Parathyroid adenoma (tissue), 2 donors: ENCODE data around the gene TEN1.

Source experiments
- H2AFZ ChIP-seq: fragments of 300-600 bp; sonication (generic); one replicate; pipeline ENCODE4 v1.7.0; 2017; ENCODE audit warnings: antibody characterized with exemption, mild to moderate bottlenecking
- H3K27ac ChIP-seq: fragments of 300-600 bp; sonication (generic); one replicate; pipeline ENCODE4 v1.7.0; 2017
- H3K27me3 ChIP-seq: fragments of 300-600 bp; sonication (generic); one replicate; pipeline ENCODE4 v1.7.0; 2017; ENCODE audit warnings: low read length; ENCODE audit not compliant: control insufficient read depth, insufficient read depth
- H3K36me3 ChIP-seq: fragments of 300-600 bp; sonication (generic); one replicate; pipeline ENCODE4 v1.7.0; 2017; ENCODE audit warnings: low read length; ENCODE audit not compliant: control insufficient read depth, insufficient read depth
- H3K4me1 ChIP-seq: fragments of 300-600 bp; sonication (generic); one replicate; pipeline ENCODE4 v1.7.0; 2017; ENCODE audit warnings: control low read depth
- H3K4me2 ChIP-seq: fragments of 300-600 bp; sonication (generic); one replicate; pipeline ENCODE4 v1.7.0; 2017; ENCODE audit warnings: low read length
- H3K4me3 ChIP-seq: fragments of 300-600 bp; sonication (generic); one replicate; pipeline ENCODE4 v1.7.0; 2017; ENCODE audit warnings: low read depth, low read length
- H3K79me2 ChIP-seq: fragments of 300-600 bp; sonication (generic); one replicate; pipeline ENCODE4 v1.7.0; 2017; ENCODE audit warnings: control low read depth
- H3K9ac ChIP-seq: fragments of 300-600 bp; sonication (generic); one replicate; pipeline ENCODE4 v1.7.0; 2017; ENCODE audit warnings: mild to moderate bottlenecking
- H3K9me3 ChIP-seq: fragments of 300-600 bp; sonication (generic); one replicate; pipeline ENCODE4 v1.7.0; 2017; ENCODE audit warnings: low read length; ENCODE audit not compliant: control insufficient read depth
- CTCF ChIP-seq: fragments of 300-600 bp; sonication (generic); IDR thresholded peaks from one replicate; pipeline ENCODE4 v1.7.0; 2017; ENCODE audit warnings: antibody characterized with exemption, mild to moderate bottlenecking
- donor health status: primary hyperparathyroidism.

TEN1 gene

GRCh38 chr17:75937652-75938051 is 41.4 kb upstream of the TEN1 start:
- H3K36me3 ChIP-seq, result no peaks in the 10 kb centered on the region
- H3K4me1 ChIP-seq, result peaks cover 4% of the 10 kb centered on the region
- no peaks in the 10 kb centered on the region for H3K9me3 ChIP-seq
- H2AFZ ChIP-seq, result no peak overlapping the region
- no peaks in the 10 kb centered on the region for H3K27me3 ChIP-seq
- H3K4me2 ChIP-seq, result no peak overlapping the region
- no peak for TF ChIP-seq CTCF
- no peak overlapping the region for H3K9ac ChIP-seq
- H3K27ac ChIP-seq, result no peak overlapping the region
- no peak overlapping the region for H3K4me3 ChIP-seq
- no peaks in the 10 kb centered on the region for H3K79me2 ChIP-seq

- H3K4me2 ChIP-seq, result peak within 1 kb of the TSS; percentile 98
- peak within 1 kb of the TSS; percentile 93 for H3K4me3 ChIP-seq
- H3K27ac ChIP-seq, result peak within 1 kb of the TSS; percentile 30
- no peaks in the 10 kb centered on the region for H3K9me3 ChIP-seq
- H3K36me3 ChIP-seq, result no peaks in the 10 kb centered on the region
- H3K27me3 ChIP-seq, result no peaks in the 10 kb centered on the region
- peaks cover 13% of the 10 kb centered on the region for H3K4me1 ChIP-seq
- no peaks in the 10 kb centered on the region for H3K79me2 ChIP-seq
- H3K9ac ChIP-seq, result peak within 1 kb of the TSS; percentile 94
- no peak for TF ChIP-seq CTCF
- peak within 1 kb of the TSS; percentile 99 for H2AFZ ChIP-seq
Measured at GRCh38 chr17:75940727-75941441, 38.2 kb upstream of the TEN1 start, which contains the start of gene FBF1. Gene FBF1 (minus strand): TSS chr17:75941042. CDS start chr17:75938149, 2,893 bp downstream.

- H3K27me3 ChIP-seq, result no peaks in the 10 kb centered on the region
- H3K9me3 ChIP-seq, result no peaks in the 10 kb centered on the region
- H3K4me2 ChIP-seq, result peak overlapping the region; percentile 63
- peaks cover 13% of the 10 kb centered on the region for H3K4me1 ChIP-seq
- H3K4me3 ChIP-seq, result peak overlapping the region; percentile 17
- TF ChIP-seq CTCF, result no peak
- H3K79me2 ChIP-seq, result no peaks in the 10 kb centered on the region
- no peak overlapping the region for H3K27ac ChIP-seq
- H2AFZ ChIP-seq, result peak overlapping the region; percentile 99
- no peaks in the 10 kb centered on the region for H3K36me3 ChIP-seq
- no peak overlapping the region for H3K9ac ChIP-seq
Measured at GRCh38 chr17:75941442-75941819, 37.6 kb upstream of the TEN1 start.

GRCh38 chr17:75942473-75942872 is 36.6 kb upstream of the TEN1 start:
- H2AFZ ChIP-seq, result no peak overlapping the region

More at GRCh38 chr17:75942473-75942872, 36.6 kb upstream of the TEN1 start:
- H3K36me3 ChIP-seq, result no peaks in the 10 kb centered on the region
- H3K27ac ChIP-seq, result no peak overlapping the region
- H3K4me2 ChIP-seq, result no peak overlapping the region
- no peaks in the 10 kb centered on the region for H3K9me3 ChIP-seq
- no peaks in the 10 kb centered on the region for H3K79me2 ChIP-seq
- TF ChIP-seq CTCF, result no peak
- peaks cover 13% of the 10 kb centered on the region for H3K4me1 ChIP-seq
- H3K4me3 ChIP-seq, result no peak overlapping the region
- H3K27me3 ChIP-seq, result no peaks in the 10 kb centered on the region
- no peak overlapping the region for H3K9ac ChIP-seq
